Medulla oblongata (tissue), 1 donor: Measurements from ENCODE around the gene SASS6.

ENCODE experiments used
- DNase-seq: peaks from one replicate; pipeline ENCODE4 v3.0.0-alpha.2; 2015; ENCODE audit errors: extremely low spot score

Gene SASS6

GRCh38 chr1:100109554-100110066, 23.1 kb downstream of the SASS6 start:
- no peak for DNase-seq

GRCh38 chr1:100107696-100108095, 25.0 kb downstream of the SASS6 start:
- DNase-seq = peak; percentile 3

- no peak for DNase-seq
These were observed 31.2 kb downstream of the SASS6 start for GRCh38 chr1:100101564-100101963.

GRCh38 chr1:100100202-100100601, 32.5 kb downstream of the SASS6 start:
- no peak for DNase-seq

GRCh38 chr1:100090471-100090870, 42.3 kb downstream of the SASS6 start:
- DNase-seq = no peak

GRCh38 chr1:100089082-100089481, 43.6 kb downstream of the SASS6 start:
- no peak for DNase-seq

GRCh38 chr1:100087396-100087795, 45.3 kb downstream of the SASS6 start:
- DNase-seq = no peak

- DNase-seq = no peak
These were observed 52.4 kb downstream of the SASS6 start for GRCh38 chr1:100080331-100080730.

GRCh38 chr1:100077531-100077930, 55.2 kb downstream of the SASS6 start:
- DNase-seq = peak; percentile 38

GRCh38 chr1:100076744-100077143, 56.0 kb downstream of the SASS6 start:
- DNase-seq = no peak

- DNase-seq = no peak
These were observed 56.4 kb downstream of the SASS6 start for GRCh38 chr1:100076319-100076718.

GRCh38 chr1:100075773-100076172, 57.0 kb downstream of the SASS6 start:
- DNase-seq = no peak

- no peak for DNase-seq
These were observed 57.9 kb downstream of the SASS6 start for GRCh38 chr1:100074604-100075395.

GRCh38 chr1:100073531-100073930, 59.2 kb downstream of the SASS6 start:
- no peak for DNase-seq

GRCh38 chr1:100070201-100070939, 62.4 kb downstream of the SASS6 start:
- no peak for DNase-seq

- no peak for DNase-seq
These were observed 66.8 kb downstream of the SASS6 start for GRCh38 chr1:100065969-100066227.

GRCh38 chr1:100065183-100065968, 67.4 kb downstream of the SASS6 start:
- no peak for DNase-seq

GRCh38 chr1:100061681-100062080, 71.0 kb downstream of the SASS6 start:
- no peak for DNase-seq

- no peak for DNase-seq
These were observed 79.0 kb downstream of the SASS6 start for GRCh38 chr1:100053727-100054126.

- DNase-seq = no peak
These were observed 79.6 kb downstream of the SASS6 start for GRCh38 chr1:100053119-100053518.

- DNase-seq = no peak
These were observed 80.8 kb downstream of the SASS6 start for GRCh38 chr1:100051893-100052292.

- DNase-seq = no peak
These were observed 81.3 kb downstream of the SASS6 start for GRCh38 chr1:100051401-100051800.
